ENCODE data around the gene KCNK17. TPM values are rescaled to one million over a fixed set of nuclear protein-coding genes. Genes with fewer than 3 reads are reported as not detected.
A peak's percentile ranks its signal among the peaks of the same experiment; 100 is the strongest.

The KCNK17 gene
- total RNA-seq, 6 donors from 2014 or later: 0.61 to 7.7 (median 2.8) TPM

DNA sequence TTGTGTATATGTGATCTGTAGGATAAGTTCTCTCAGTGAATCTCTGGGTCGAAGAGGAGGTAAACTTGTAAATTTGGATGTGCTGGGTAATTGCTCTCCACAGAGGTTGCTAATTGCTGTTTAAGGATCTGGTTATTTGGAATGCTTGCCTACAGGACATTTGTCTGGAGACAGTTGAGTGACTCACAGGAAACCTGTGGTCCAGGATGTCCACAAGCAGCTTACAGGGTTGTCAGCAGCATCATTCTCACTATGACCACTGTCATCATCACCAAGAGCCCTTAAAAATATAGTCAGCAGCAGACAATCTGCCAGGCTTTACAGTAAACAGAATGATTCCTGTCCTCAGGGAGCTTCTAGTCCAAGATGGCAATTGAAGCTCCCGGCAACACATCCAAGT, 53.8 kb downstream of the KCNK17 start:
- Histone ChIP-seq H3K27me3 (no peaks in the 10 kb centered on the region), H3K4me1 (no peaks in the 10 kb centered on the region), H3K9me3 (no peaks in the 10 kb centered on the region), H3K4me3 (no peak overlapping the region), H3K36me3 (no peaks in the 10 kb centered on the region), H3K27ac (no peak overlapping the region)
- 86 to 93% methylated on average over 2 of the region's 2 CpGs for WGBS, 2 donors
- DNase-seq (no peak), ATAC-seq (ENCODE audit: low FRiP score in 2 of 2) (no peak)
- TF ChIP-seq EP300 (IDR thresholded peaks at IDR 0.05) (no peak), POLR2AphosphoS5 (IDR thresholded peaks at IDR 0.05) (no peak), CTCF (IDR thresholded peaks at IDR 0.05) (no peak), POLR2A (IDR thresholded peaks at IDR 0.05) (no peak)

- Histone ChIP-seq H3K36me3 (no peaks in the 10 kb centered on the region), H3K27me3 (no peaks in the 10 kb centered on the region), H3K9me3 (no peaks in the 10 kb centered on the region), H3K4me3 (no peak overlapping the region), H3K27ac (no peak overlapping the region), H3K4me1 (peaks cover 0 to 3% (median 0%) of the 10 kb centered on the region in 4 donors)
- DNase-seq: no peak
- ATAC-seq (ENCODE audit: low FRiP score in 2 of 2): no peak
- TF ChIP-seq CTCF (IDR thresholded peaks at IDR 0.05): no peak
- WGBS, 2 donors: 73 to 77% methylated on average over 2 of the region's 2 CpGs
These were observed 57.8 kb downstream of the KCNK17 start for GRCh38 chr6:39256294-39256940.

DNA sequence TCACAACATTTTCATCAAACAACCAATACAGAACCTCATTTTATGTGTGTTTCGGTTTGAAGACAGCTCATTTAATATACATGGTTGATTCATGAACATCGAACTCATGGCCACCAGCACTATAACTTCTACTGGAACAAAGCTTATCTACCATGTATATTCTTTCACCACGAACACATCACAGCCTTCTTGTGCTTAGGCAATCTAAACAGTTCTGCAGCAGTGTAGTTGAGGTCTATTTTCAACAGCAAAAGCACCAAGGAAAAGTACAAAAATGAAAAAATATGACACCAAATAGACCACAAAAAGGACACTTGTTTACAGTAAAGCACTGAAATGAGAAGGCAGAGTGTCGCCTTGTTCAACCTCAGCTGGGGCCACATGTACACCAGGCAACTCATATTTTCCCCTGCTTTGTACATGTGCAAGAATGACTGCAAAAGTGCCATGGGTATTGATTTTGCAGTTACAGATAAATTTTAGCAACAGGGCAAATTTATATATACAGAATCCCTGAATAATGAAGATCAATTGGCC, 59.2 kb downstream of the KCNK17 start:
- ATAC-seq (ENCODE audit: low FRiP score in 2 of 2) (no peak), DNase-seq (no peak)
- WGBS, 2 donors: 92 to 93% methylated on average over 4 of the region's 4 CpGs
- no peak overlapping the region for H3K4me3 ChIP-seq
- no peaks in the 10 kb centered on the region for H3K9me3 ChIP-seq
- no peak for TF ChIP-seq CTCF (IDR thresholded peaks at IDR 0.05)
- TF ChIP-seq POLR2A (IDR thresholded peaks at IDR 0.05): no peak
- TF ChIP-seq EP300 (IDR thresholded peaks at IDR 0.05): no peak
- TF ChIP-seq POLR2AphosphoS5 (IDR thresholded peaks at IDR 0.05): no peak
- H3K27ac ChIP-seq: no peak overlapping the region
- peaks cover 0 to 3% (median 0%) of the 10 kb centered on the region in 4 donors for H3K4me1 ChIP-seq
- no peaks in the 10 kb centered on the region for H3K27me3 ChIP-seq
- H3K36me3 ChIP-seq: no peaks in the 10 kb centered on the region

GRCh38 chr6:39251406-39251805, 62.8 kb downstream of the KCNK17 start:
- Histone ChIP-seq H3K4me3 (no peak overlapping the region), H3K27ac (no peak overlapping the region), H3K9me3 (no peaks in the 10 kb centered on the region), H3K27me3 (no peaks in the 10 kb centered on the region), H3K36me3 (no peaks in the 10 kb centered on the region), H3K4me1 (peaks cover 0 to 3% (median 0%) of the 10 kb centered on the region in 4 donors)
- 20 to 26% methylated on average over 8 of the region's 8 CpGs for WGBS, 2 donors
- TF ChIP-seq POLR2AphosphoS5 (IDR thresholded peaks at IDR 0.05) (no peak), POLR2A (IDR thresholded peaks at IDR 0.05) (no peak), CTCF (IDR thresholded peaks at IDR 0.05) (no peak), EP300 (IDR thresholded peaks at IDR 0.05) (no peak)
- ATAC-seq (ENCODE audit: low FRiP score in 2 of 2) (peak in 1 of 2 donors; percentile 73), DNase-seq (peak in 1 of 2 donors; percentile 31)

GRCh38 chr6:39250507-39250906, 63.7 kb downstream of the KCNK17 start:
- peaks cover 0 to 3% (median 0%) of the 10 kb centered on the region in 4 donors for H3K4me1 ChIP-seq
- DNase-seq (no peak), ATAC-seq (ENCODE audit: low FRiP score in 2 of 2) (no peak)
- no peak overlapping the region for H3K27ac ChIP-seq
- no peaks in the 10 kb centered on the region for H3K36me3 ChIP-seq
- H3K27me3 ChIP-seq: no peaks in the 10 kb centered on the region
- H3K4me3 ChIP-seq: no peak overlapping the region
- TF ChIP-seq POLR2A (IDR thresholded peaks at IDR 0.05) (no peak), CTCF (IDR thresholded peaks at IDR 0.05) (no peak), POLR2AphosphoS5 (IDR thresholded peaks at IDR 0.05) (no peak), EP300 (IDR thresholded peaks at IDR 0.05) (no peak)
- H3K9me3 ChIP-seq: no peaks in the 10 kb centered on the region

Measured in upper lobe of left lung (tissue), 6 donors.